Stimulated activated CD4-positive, alpha-beta T cell treated with anti-CD3 and anti-CD28 coated beads, Interleukin-15, amount 100 ng/mL, for 1 hour (primary cell): Measurements from ENCODE around the gene CXCL11.
"Not testable (repeated sequence)": the region's sequence is repeated elsewhere in the genome, so short reads cannot be mapped to it uniquely, and the experiment has no call there.

Experiments
- DNase-seq, 2 donors: peaks; one replicate each; pipeline ENCODE4 v3.0.0-alpha.2; 2020; ENCODE audit warnings: low read depth in 1 of 2, low spot score in 1 of 2

Gene CXCL11

GRCh38 chr4:76002176-76002575, 33.7 kb downstream of the CXCL11 start:
- no peak for DNase-seq

- DNase-seq: no peak
Observed at GRCh38 chr4:76001700-76002099, 34.2 kb downstream of the CXCL11 start.

- DNase-seq: no peak
Observed at GRCh38 chr4:76000279-76000678, 35.6 kb downstream of the CXCL11 start.

GRCh38 chr4:75998525-75999147, 37.2 kb downstream of the CXCL11 start:
- not testable (repeated sequence) for DNase-seq

GRCh38 chr4:75997946-75998345, 37.9 kb downstream of the CXCL11 start:
- DNase-seq: no peak

- no peak for DNase-seq
Observed at GRCh38 chr4:75997081-75997480, 38.8 kb downstream of the CXCL11 start.

- no peak for DNase-seq
Observed at GRCh38 chr4:75995727-75996126, 40.1 kb downstream of the CXCL11 start.

GRCh38 chr4:75992462-75992861, 43.4 kb downstream of the CXCL11 start:
- no peak for DNase-seq

- no peak for DNase-seq
Observed at GRCh38 chr4:75989846-75990528, 45.9 kb downstream of the CXCL11 start.

- DNase-seq: no peak
Observed at GRCh38 chr4:75985116-75985515, 50.8 kb downstream of the CXCL11 start.
